ENCODE data around the gene GLIPR1L2.
"Not testable (repeated sequence)": the region's sequence is repeated elsewhere in the genome, so short reads cannot be mapped to it uniquely, and the experiment has no call there.

The GLIPR1L2 gene

GRCh38 chr12:75390899-75391538, at the start of gene GLIPR1L2:
Gene GLIPR1L2, plus strand, starts transcription at chr12:75391089. Its CDS starts 28 bp downstream, at chr12:75391117.
- peak; percentile 89 for DNase-seq

DNA sequence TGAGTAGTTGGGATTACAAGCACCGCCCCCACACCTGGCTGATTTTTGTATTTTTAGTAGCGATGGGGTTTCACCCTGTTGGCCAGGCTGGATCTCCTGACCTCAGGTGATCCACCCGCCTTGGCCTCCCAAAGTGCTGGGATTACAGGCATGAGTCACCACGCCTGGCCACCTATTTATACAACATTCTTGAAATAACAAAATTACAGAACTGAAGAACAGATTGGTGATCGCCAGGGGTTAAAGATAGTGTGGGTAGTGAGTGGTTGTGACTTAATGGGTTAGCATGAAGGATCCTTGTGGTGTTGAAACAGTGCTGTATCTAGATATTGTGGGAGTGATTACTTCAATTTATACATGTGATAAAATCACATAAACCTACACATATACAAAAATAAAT, 49.0 kb upstream of the GLIPR1L2 start:
- DNase-seq = no peak

DNA sequence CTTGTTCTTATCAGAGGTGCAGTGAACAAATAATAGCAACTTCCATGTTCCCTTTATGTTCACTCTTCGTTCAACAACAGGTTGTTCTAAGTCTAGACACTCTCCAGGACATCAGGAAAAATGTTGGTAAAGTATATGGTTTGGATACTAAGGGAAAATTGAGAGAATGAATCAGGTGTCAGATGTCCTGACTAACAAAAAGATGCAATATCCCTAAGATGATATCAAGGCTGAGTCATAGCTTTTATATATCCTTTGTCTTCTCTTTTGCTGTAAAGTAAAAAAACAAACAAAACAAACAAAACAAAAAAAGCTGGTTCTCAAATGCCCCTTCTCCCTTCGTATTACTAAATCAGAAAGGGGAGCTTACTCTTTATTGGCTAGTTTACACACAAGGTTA, 45.4 kb upstream of the GLIPR1L2 start:
- no peak for DNase-seq

- not testable (repeated sequence) for DNase-seq
Measured at GRCh38 chr12:75346215-75346614, 44.7 kb upstream of the GLIPR1L2 start.

GRCh38 chr12:75349946-75350345, 40.9 kb upstream of the GLIPR1L2 start:
- no peak for DNase-seq

DNA sequence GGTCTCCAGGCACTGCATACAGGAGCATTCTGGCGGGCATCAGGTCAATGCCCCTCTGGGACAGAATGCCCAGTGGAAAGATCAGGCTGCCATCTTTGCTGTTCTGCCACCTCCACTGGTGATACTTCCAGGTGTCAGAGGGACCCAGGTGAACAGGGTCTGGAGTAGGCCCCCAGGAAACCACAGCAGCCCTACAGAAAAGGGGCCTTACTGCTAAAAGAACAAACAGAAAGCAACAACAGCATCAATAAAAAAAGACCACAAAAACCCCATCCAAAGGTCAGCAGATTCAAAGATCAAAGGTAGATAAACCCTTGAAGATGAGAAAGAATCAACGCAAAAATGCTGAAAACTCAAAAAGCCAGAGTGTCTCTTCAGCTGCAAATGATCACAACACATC, 40.5 kb upstream of the GLIPR1L2 start:
- DNase-seq = no peak

- no peak for DNase-seq
Measured at GRCh38 chr12:75354011-75354410, 36.9 kb upstream of the GLIPR1L2 start.

GRCh38 chr12:75360920-75361319, 30.0 kb upstream of the GLIPR1L2 start:
- no peak for DNase-seq

DNA sequence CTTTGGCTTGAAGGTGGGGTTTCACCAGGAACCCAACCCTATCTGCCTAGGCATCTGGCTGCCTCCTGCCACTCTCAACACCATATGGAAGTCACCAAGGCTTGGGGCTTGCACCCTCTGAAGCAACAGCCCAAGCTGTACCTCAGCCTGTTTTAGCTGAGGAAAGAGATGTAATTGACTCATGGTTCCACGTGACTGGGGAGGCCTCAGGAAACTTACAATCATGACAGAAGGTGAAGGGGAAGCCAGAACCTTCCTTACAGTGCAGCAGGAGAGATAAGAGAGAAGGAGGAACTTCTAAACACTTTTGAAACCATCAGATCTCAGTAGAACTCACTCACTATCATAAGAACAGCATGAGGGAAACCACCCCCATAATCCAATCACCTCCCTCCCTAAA, 29.5 kb upstream of the GLIPR1L2 start:
- DNase-seq = no peak

DNA sequence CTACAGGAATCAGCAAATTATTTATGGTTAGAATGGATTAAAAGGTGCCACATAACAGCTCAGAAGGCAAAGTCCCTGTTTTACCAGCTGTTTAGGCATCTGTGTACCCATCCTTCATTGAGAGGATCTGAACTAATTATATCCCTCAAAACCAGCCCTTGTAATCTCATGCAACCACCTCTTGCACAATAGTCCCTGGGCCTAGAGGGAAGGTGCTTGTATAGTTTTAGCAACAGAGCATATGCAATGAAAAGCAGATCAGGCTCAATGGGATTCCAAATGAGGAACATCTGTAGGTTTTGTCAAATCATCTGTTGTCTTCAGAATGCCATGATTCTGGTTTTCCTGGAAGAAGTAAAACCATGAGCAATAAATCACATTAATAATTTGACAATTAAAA, 26.0 kb upstream of the GLIPR1L2 start:
- DNase-seq = no peak

DNA sequence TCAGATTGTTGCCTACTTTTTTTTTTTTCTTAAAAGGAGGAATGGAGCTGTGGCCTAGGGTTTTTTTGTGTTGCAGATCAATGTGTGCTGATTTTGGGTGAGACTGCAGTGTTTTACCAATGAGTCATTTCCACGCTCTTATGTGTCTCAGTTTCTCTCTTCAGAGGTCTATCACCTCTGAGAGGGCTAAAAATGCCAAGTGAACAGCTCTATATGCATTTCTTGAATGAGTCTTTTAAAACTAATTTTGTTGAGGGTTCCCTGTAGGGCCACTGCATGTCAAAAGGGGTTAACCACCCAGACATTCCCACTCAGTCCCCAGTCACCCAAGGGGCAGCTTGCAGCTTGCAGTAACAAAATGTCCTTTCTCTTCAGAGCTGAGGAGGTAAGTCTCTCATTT, 24.3 kb upstream of the GLIPR1L2 start:
- no peak for DNase-seq

GRCh38 chr12:75374971-75375370, 15.9 kb upstream of the GLIPR1L2 start:
- DNase-seq = no peak

DNA sequence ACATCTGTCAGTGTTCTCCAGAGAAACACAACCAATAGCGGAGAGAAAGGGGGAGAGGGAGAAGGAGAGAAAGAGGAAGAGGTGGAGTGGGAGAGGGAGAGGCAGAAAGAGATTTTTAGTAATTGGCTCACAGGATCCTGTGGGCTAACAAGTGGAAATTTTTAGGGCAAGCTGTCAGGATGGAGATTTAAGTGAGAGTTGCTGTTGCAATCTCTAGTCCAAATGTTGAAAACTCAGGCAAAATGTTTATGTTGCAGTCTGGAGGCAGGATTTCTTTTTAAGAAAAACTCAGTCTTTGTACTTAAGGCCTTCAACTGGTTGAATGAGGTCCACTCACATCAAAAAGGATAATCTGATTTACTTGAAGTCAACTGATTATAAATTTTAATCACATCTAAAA, 12.5 kb upstream of the GLIPR1L2 start:
- no peak for DNase-seq

GRCh38 chr12:75389061-75389460, 1.8 kb upstream of the GLIPR1L2 start:
- no peak for DNase-seq

DNA sequence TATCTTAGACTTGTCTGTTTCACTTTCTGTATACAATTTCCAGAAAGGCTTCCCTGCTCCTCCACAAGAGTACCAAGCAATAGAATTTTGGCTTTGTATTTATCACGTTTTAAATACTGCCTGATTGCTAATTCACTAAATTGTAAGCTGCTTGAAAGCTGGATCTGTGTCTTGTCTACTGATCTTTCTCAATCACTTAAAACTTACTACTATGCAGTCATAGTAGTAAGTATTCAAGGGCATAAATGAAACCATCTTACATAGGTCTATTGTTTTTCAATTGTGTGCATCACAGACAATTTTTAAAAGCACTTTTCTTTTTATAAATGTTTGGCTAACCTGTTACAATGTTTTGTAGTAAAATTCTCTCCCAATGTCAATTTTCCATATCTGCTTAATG, 1.2 kb upstream of the GLIPR1L2 start:
- DNase-seq = no peak

GRCh38 chr12:75390156-75390898, 562 bp upstream of the GLIPR1L2 start:
- no peak for DNase-seq

DNA sequence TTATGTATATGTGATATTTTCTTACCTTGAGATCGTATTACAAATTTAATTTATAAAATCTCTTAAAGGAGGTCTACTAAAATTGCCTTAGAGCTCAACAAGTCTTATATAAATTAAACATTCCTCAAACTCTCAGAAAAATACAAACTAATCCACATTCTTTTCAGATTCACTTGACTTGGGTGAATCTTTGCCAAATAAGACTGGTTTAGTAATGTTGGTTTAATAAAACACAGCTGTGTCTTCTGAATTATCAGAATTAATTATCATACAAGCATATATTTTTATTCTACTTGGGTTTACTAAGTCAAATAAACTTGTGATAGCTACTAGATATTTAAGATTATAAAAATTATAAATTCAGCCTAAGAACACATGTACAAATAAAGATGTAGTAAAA, 13.3 kb downstream of the GLIPR1L2 start:
- no peak for DNase-seq

- no peak for DNase-seq
Measured at GRCh38 chr12:75407683-75408082, 16.8 kb downstream of the GLIPR1L2 start.

GRCh38 chr12:75409830-75410229, 18.9 kb downstream of the GLIPR1L2 start:
- DNase-seq = no peak

- DNase-seq = no peak
Measured at GRCh38 chr12:75414671-75415070, 23.8 kb downstream of the GLIPR1L2 start.

- DNase-seq = no peak
Measured at GRCh38 chr12:75419841-75420240, 29.0 kb downstream of the GLIPR1L2 start.

DNA sequence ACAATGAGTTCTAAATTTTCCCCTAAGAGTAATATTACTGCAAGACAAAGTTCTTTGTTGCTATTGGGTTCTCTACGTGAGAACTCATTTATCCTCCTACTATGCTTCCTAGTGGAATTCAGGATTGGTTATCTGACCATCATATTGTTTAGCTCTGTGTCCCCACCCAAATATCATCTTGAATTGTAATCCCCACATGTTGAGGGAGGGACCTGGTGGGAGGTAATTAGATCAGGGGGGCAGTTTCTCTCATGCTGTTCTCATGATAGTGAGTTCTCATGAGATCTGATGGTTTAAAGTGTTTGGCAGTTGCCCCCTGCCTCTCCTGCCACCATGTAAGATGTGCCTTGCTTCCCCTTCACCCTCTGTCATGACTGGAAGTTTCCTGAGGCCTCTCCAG, 36.6 kb downstream of the GLIPR1L2 start:
- DNase-seq = no peak

DNA sequence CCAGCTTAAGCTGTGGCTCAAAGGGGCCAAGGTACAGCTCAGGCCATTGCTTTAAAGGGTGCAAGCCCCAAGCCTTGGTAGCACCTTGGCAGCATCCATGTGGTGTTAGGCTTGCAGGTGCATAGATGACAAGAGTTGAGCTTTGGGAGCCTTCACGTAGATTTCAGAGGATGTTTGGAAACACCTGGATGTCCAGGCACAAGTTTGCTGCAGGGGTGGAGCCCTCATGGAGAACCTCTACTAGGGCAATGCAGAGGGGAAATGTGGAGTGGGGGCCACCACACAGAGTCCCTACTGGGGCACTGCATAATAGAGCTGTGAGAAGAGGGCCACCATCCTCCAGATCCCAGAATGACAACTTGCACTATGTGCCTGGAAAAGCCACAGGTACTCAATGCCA, 37.9 kb downstream of the GLIPR1L2 start:
- DNase-seq = no peak

- no peak for DNase-seq
Measured at GRCh38 chr12:75432924-75433323, 42.0 kb downstream of the GLIPR1L2 start.

- no peak for DNase-seq
Measured at GRCh38 chr12:75437564-75437963, 46.7 kb downstream of the GLIPR1L2 start.
